Measurements from ENCODE around the gene CANT1. TPM values are rescaled to one million over a fixed set of nuclear protein-coding genes. Genes with fewer than 3 reads are reported as not detected.

Gene CANT1
- total and polyA plus RNA-seq, 3 donors from 2014 or later, result 60.6 to 80.5 (median 64.1) TPM

DNA sequence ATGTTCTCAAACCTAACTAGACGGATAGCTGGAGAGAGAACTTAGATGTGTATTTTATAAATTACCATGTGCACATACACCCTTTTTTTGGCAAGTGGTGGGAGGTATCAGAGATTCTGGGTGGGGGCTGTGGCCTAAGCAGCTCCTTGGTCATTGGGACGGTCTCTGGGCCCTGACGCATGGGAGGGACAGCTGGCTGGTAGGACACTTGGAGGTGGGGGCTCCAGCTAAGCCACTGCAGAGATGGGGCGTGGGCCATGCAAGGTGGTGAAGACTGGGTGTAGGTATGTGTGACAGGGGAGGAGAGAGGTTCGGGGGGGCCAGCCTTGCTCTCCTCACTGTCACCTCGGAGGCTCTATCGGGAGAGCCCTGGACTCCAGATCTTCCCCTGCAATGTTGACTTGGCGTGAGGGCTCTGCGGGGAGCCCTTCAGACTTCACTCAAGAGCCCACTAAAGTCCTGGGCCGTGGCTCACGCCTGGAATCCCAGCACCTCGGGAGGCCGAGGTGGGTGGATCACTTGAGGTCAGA is 31.5 kb upstream of the CANT1 start:
- Histone ChIP-seq H3K4me1 (peaks cover 8% of the 10 kb centered on the region), H3K36me3 (ENCODE audit: low read depth, missing control alignments) (no peaks in the 10 kb centered on the region), H3K27ac (no peak overlapping the region), H3K4me3 (no peak overlapping the region), H3K9me3 (no peaks in the 10 kb centered on the region), H3K27me3 (no peaks in the 10 kb centered on the region)
- no peak for DNase-seq
- no peak for TF ChIP-seq POLR2A (IDR thresholded peaks at IDR 0.05)
- TF ChIP-seq, protein P1, sequence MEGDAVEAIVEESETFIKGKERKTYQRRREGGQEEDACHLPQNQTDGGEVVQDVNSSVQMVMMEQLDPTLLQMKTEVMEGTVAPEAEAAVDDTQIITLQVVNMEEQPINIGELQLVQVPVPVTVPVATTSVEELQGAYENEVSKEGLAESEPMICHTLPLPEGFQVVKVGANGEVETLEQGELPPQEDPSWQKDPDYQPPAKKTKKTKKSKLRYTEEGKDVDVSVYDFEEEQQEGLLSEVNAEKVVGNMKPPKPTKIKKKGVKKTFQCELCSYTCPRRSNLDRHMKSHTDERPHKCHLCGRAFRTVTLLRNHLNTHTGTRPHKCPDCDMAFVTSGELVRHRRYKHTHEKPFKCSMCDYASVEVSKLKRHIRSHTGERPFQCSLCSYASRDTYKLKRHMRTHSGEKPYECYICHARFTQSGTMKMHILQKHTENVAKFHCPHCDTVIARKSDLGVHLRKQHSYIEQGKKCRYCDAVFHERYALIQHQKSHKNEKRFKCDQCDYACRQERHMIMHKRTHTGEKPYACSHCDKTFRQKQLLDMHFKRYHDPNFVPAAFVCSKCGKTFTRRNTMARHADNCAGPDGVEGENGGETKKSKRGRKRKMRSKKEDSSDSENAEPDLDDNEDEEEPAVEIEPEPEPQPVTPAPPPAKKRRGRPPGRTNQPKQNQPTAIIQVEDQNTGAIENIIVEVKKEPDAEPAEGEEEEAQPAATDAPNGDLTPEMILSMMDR (IDR thresholded peaks at IDR 0.05), result no peak
- intact Hi-C loops (cut with DNase I; ENCODE audit: low total_unique reads), result no loop called here
- 92 to 93% methylated on average over 13 of the region's 13 CpGs for WGBS, 2 donors

DNA sequence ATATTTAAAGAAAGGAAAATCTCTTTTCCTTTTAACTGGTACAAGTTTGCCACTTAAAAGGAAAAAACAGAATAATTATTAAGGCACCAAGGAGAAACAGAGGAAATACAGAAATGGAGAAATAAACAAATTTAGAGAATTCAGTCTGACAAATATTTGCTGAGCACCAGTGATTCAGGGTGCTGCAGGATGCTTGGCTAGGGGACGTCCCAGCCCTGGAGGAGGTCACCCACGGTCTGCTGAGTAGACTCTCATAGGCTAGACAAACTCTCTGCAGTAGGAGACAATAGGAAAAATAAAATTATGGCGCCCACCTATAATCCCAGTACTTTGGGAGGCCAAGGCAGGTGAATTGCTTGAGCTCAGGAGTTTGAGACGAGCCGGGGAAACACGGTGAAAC is 30.3 kb upstream of the CANT1 start:
- Histone ChIP-seq H3K27me3 (no peaks in the 10 kb centered on the region), H3K9me3 (no peaks in the 10 kb centered on the region), H3K4me3 (no peak overlapping the region), H3K4me1 (peaks cover 3% of the 10 kb centered on the region), H3K36me3 (ENCODE audit: low read depth, missing control alignments) (no peaks in the 10 kb centered on the region), H3K27ac (no peak overlapping the region)
- TF ChIP-seq POLR2A (IDR thresholded peaks at IDR 0.05), result no peak
- TF ChIP-seq, protein P1 (IDR thresholded peaks at IDR 0.05), result no peak
- no peak for DNase-seq
- intact Hi-C loops (cut with DNase I; ENCODE audit: low total_unique reads), result no loop called here
- WGBS, 2 donors, result 94 to 96% methylated on average over 6 of the region's 6 CpGs

DNA sequence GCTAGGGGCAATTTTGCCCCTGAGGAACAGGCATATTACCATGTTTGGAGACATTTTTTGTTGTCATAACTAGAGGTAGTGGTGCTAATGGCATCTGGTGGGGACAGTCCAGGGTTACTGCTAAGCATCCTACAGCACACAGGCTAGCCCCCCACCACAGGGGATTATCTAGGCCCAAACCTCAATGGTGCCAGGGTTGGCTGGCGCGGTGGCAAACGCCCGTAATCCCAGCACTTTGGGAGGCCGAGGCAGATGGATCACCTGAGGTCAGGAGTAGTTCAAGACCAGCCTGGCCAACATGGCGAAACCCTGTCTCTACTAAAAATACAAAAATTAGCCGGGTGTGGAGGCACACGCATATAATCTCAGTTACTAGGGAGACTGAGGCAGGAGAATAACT is 29.6 kb upstream of the CANT1 start:
- peaks cover 10% of the 10 kb centered on the region for H3K4me1 ChIP-seq
- no peak overlapping the region for H3K27ac ChIP-seq
- no peak for DNase-seq
- intact Hi-C loops (cut with DNase I; ENCODE audit: low total_unique reads), result no loop called here
- H3K4me3 ChIP-seq, result no peak overlapping the region
- no peaks in the 10 kb centered on the region for H3K9me3 ChIP-seq
- WGBS, 2 donors, result 98 to 99% methylated on average over 8 of the region's 8 CpGs
- H3K27me3 ChIP-seq, result no peaks in the 10 kb centered on the region
- no peaks in the 10 kb centered on the region for H3K36me3 ChIP-seq (ENCODE audit: low read depth, missing control alignments)
- TF ChIP-seq, protein P1 (IDR thresholded peaks at IDR 0.05), result no peak
- TF ChIP-seq POLR2A (IDR thresholded peaks at IDR 0.05), result no peak

DNA sequence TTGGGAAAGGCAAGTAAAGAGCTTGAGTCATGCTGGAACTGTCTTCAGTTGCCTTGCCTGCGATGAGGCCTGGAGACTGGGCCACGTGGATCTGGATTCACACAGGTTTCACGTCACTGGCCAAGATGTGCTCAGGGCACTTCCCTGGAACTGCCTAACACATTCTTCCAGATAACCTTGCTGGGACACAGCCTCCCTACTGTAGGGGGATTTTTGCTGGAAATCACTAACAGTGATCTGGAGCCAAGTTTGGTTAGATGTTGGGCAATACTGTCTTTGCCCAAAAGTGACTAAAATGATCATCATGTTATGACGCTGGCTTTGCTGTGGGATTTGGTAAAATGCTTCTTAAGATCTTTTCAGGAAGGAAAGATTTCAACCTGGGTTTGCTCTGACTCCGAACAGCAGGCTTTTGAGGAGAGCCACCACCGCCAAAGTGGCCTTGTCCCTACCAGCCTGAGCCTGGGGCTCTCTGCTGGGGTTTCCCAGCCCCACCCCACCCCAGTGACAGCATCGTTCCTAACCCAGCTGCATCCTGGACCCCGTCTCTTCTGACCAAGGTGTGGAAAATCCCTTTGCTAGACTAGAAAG is 29.1 kb upstream of the CANT1 start:
- TF ChIP-seq, protein P1 (IDR thresholded peaks at IDR 0.05), result no peak
- TF ChIP-seq POLR2A (IDR thresholded peaks at IDR 0.05), result no peak
- Histone ChIP-seq H3K4me1 (peaks cover 15% of the 10 kb centered on the region), H3K36me3 (ENCODE audit: low read depth, missing control alignments) (no peaks in the 10 kb centered on the region), H3K9me3 (no peaks in the 10 kb centered on the region), H3K27ac (no peak overlapping the region), H3K27me3 (no peaks in the 10 kb centered on the region), H3K4me3 (no peak overlapping the region)
- no peak for DNase-seq
- WGBS, 2 donors, result 75% methylated on average over 7 to 8 of the region's 8 CpGs
- intact Hi-C loops (cut with DNase I; ENCODE audit: low total_unique reads), result no loop called here

DNA sequence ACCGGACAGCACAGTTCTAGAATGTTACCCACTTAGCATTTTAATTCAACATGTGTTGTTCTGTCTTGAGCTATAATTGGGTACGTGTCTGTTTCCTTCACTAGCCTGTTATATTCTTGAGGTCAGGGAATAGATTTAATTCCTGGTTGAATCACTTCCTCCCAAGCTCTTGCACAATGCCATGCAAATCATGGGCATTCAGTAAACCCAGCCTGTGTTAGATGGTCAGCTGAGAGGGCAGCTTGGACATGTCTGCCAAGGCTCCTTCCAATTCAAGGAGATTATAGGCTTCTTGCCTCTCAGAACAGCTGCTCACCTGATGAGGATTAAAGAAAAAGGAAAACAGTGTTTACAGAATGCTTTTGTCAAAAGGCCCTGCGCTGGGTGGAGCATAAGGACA is 27.0 kb upstream of the CANT1 start:
- Histone ChIP-seq H3K36me3 (ENCODE audit: low read depth, missing control alignments) (no peaks in the 10 kb centered on the region), H3K9me3 (no peaks in the 10 kb centered on the region), H3K27me3 (no peaks in the 10 kb centered on the region), H3K4me1 (peaks cover 17% of the 10 kb centered on the region), H3K4me3 (no peak overlapping the region), H3K27ac (no peak overlapping the region)
- intact Hi-C loops (cut with DNase I; ENCODE audit: low total_unique reads), result no loop called here
- 68 to 84% methylated on average over 3 of the region's 3 CpGs for WGBS, 2 donors
- TF ChIP-seq, protein P1 (IDR thresholded peaks at IDR 0.05), result no peak
- TF ChIP-seq POLR2A (IDR thresholded peaks at IDR 0.05), result no peak
- DNase-seq, result no peak
